OCI-LY3 (cell line): ENCODE measurements around the gene SLC9C2.
A peak's percentile ranks its signal among the peaks of the same experiment; 100 is the strongest.

Source experiments
- H2AFZ ChIP-seq: fragments of 200-600, 300-600 bp; shearing (Covaris generic); 2 replicates; pipeline ENCODE4 v1.6.0; 2014; ENCODE audit warnings: antibody characterized with exemption, low read depth, low read length
- H3K27ac ChIP-seq: fragments of 200-600, 300-600 bp; sonication (generic); 2 replicates; pipeline ENCODE4 v1.5.1; 2014; ENCODE audit warnings: mild to moderate bottlenecking, low read length, moderate library complexity, mixed read lengths
- H3K27me3 ChIP-seq: fragments of 200-600, 300-600 bp; sonication (generic); 2 replicates; pipeline ENCODE4 v1.6.1; 2014; ENCODE audit warnings: low read depth, low read length, mixed read lengths
- H3K36me3 ChIP-seq: fragments of 200-600, 300-600 bp; sonication (generic); replicated peaks from 2 replicates; pipeline ENCODE3; 2014; ENCODE audit warnings: low read depth, low read length, mixed read lengths
- H3K4me1 ChIP-seq: fragments of 300-600, 200-600 bp; sonication (generic); 2 replicates; pipeline ENCODE4 v1.6.1; 2014; ENCODE audit warnings: low read length, mixed read lengths
- H3K4me2 ChIP-seq: fragments of 200-600, 300-600 bp; sonication (generic); 2 replicates; pipeline ENCODE4 v1.6.1; 2014; ENCODE audit warnings: low read length, mixed read lengths
- H3K4me3 ChIP-seq: fragments of 300-600, 200-600 bp; sonication (generic); 2 replicates; pipeline ENCODE4 v1.5.1; 2014; ENCODE audit warnings: antibody characterized with exemption, mild to moderate bottlenecking, low read length, moderate library complexity
- H3K79me2 ChIP-seq: fragments of 300-600, 200-600 bp; shearing (Covaris generic); 2 replicates; pipeline ENCODE4 v1.6.1; 2014; ENCODE audit warnings: mild to moderate bottlenecking, low read length, mixed read lengths
- H3K9ac ChIP-seq: fragments of 300-600, 200-600 bp; shearing (Covaris generic); 2 replicates; pipeline ENCODE4 v1.6.0; 2014; ENCODE audit warnings: mild to moderate bottlenecking, low read length, moderate library complexity
- H3K9me3 ChIP-seq: fragments of 200-600, 300-600 bp; shearing (Covaris generic); 2 replicates; pipeline ENCODE4 v1.6.1; 2014; ENCODE audit warnings: low read length, mixed read lengths; ENCODE audit not compliant: insufficient read depth
- H4K20me1 ChIP-seq: fragments of 200-600, 300-600 bp; sonication (generic); 2 replicates; pipeline ENCODE4 v1.6.1; 2016; ENCODE audit warnings: low read length, mixed read lengths; ENCODE audit not compliant: insufficient read depth
- EZH2phosphoT487 ChIP-seq: fragments of 200-600 bp; shearing (Covaris generic); IDR thresholded peaks from 2 replicates; pipeline ENCODE4 v1.6.1; 2018; ENCODE audit warnings: antibody characterized with exemption, mixed run types, low read depth
- TF ChIP-seq, protein P1 (sequence below): fragments of 200-600, 300-600 bp; sonication (generic); IDR thresholded peaks from 2 replicates; pipeline ENCODE4 v1.5.1; 2014; ENCODE audit warnings: antibody characterized with exemption, low read length, low read depth

SLC9C2 gene

DNA sequence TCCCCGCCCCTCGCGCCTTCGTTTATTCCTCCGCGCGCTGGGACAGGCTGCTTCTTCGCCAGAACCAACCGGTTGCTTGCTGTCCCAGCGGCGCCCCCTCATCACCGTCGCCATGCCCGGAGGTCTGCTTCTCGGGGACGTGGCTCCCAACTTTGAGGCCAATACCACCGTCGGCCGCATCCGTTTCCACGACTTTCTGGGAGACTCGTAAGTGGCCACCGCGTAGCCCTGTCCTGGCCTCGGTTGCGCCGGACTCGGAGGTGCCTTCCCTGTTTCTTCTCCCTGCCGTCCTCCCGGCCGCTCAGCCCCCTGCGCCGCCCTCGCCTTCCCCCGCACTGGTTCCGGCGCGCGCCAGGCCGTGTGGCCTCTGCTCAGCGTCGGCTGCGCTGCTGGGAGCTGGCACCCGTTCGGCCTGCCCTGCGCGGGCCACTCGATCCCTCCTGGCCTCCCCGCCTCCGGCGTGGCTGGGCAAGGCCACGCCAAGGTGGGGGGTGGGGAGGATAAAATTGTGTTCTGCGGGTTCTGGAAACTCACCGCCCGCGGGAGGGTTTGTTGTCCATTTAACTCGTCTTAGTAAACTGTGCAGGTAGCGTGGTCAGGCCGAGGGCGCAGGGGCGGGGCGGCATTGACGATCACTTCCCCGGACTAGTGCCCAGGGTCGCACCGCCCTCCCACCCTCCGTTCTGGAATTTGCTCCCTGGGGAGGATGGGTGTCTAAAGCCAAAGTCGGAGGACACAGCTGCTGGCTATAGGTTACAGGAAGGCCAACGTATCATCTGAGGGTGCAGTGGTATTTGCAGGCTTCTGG lies 125.4 kb downstream of the SLC9C2 start, which contains the start of gene PRDX6:
PRDX6 (plus strand) TSS at position 50 of the 808 bp plus-strand sequence; CDS start at position 113, 63 bp downstream.
- H3K27me3 ChIP-seq: no peaks in the 10 kb centered on the region
- H2AFZ ChIP-seq: peak within 1 kb of the TSS; percentile 96
- H3K4me1 ChIP-seq: peaks cover 28% of the 10 kb centered on the region
- H3K4me2 ChIP-seq: peak within 1 kb of the TSS; percentile 94
- H3K9ac ChIP-seq: peak within 1 kb of the TSS; percentile 91
- H3K36me3 ChIP-seq: peaks cover 37% of the 10 kb centered on the region
- TF ChIP-seq, protein P1, sequence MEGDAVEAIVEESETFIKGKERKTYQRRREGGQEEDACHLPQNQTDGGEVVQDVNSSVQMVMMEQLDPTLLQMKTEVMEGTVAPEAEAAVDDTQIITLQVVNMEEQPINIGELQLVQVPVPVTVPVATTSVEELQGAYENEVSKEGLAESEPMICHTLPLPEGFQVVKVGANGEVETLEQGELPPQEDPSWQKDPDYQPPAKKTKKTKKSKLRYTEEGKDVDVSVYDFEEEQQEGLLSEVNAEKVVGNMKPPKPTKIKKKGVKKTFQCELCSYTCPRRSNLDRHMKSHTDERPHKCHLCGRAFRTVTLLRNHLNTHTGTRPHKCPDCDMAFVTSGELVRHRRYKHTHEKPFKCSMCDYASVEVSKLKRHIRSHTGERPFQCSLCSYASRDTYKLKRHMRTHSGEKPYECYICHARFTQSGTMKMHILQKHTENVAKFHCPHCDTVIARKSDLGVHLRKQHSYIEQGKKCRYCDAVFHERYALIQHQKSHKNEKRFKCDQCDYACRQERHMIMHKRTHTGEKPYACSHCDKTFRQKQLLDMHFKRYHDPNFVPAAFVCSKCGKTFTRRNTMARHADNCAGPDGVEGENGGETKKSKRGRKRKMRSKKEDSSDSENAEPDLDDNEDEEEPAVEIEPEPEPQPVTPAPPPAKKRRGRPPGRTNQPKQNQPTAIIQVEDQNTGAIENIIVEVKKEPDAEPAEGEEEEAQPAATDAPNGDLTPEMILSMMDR: no peak; the same call in 1 of the 2 replicates
- TF ChIP-seq EZH2phosphoT487: no peak
- H3K4me3 ChIP-seq: peak within 1 kb of the TSS; percentile 94
- H3K27ac ChIP-seq: peak within 1 kb of the TSS; percentile 50
- no peaks in the 10 kb centered on the region for H3K9me3 ChIP-seq
- H3K79me2 ChIP-seq: peaks cover 35% of the 10 kb centered on the region
- peaks cover 20% of the 10 kb centered on the region for H4K20me1 ChIP-seq

DNA sequence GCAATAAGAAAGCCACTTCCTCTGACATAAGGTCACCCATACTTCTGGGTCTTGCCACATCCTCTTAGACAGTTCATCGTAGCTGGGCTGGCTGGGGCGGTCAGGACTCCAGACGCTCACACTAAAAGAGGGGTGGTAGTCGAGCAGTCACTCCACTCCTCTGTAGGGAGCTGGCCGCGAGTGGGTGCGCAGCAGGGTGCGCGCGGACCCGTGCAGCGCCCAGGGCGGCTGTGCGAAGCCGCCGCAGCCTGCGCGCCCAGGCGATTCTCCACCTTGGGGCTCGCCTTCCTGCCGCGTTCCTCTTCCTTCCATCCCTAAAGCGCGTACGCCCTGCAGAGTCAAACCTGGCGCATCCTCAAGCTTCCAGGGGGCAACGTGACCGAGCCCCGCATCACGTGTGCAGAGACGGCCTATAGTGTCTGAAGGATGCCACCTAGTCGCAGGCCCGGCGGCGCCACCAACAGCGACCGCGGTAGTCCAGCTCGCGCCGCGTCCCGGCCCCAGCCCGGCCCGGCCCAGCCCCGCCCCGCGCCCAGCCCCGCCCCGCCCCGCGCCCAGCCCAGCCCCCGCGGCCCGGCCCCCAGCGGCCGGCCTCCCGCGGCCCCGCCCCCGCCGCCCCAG lies 126.1 kb downstream of the SLC9C2 start:
- peak overlapping the region; percentile 96 for H2AFZ ChIP-seq
- peak overlapping the region; percentile 50 for H3K27ac ChIP-seq
- H3K4me1 ChIP-seq: peaks cover 25% of the 10 kb centered on the region
- no peaks in the 10 kb centered on the region for H3K9me3 ChIP-seq
- no peaks in the 10 kb centered on the region for H3K27me3 ChIP-seq
- peaks cover 35% of the 10 kb centered on the region for H3K79me2 ChIP-seq
- H3K4me2 ChIP-seq: peak overlapping the region; percentile 87
- peak overlapping the region; percentile 94 for H3K4me3 ChIP-seq
- H3K36me3 ChIP-seq: peaks cover 35% of the 10 kb centered on the region
- TF ChIP-seq, protein P1: no peak; the same call in 1 of the 2 replicates
- no peak for TF ChIP-seq EZH2phosphoT487
- H4K20me1 ChIP-seq: peaks cover 20% of the 10 kb centered on the region
- H3K9ac ChIP-seq: peak overlapping the region; percentile 82

GRCh38 chr1:173476197-173476664 lies 126.6 kb downstream of the SLC9C2 start:
- peak overlapping the region; percentile 85 for H3K4me3 ChIP-seq
- peaks cover 35% of the 10 kb centered on the region for H3K79me2 ChIP-seq
- H3K27ac ChIP-seq: peak overlapping the region; percentile 50; the same call in 1 of the 2 replicates
- peak overlapping the region; percentile 87 for H3K4me2 ChIP-seq
- peak overlapping the region; percentile 96 for H2AFZ ChIP-seq
- peaks cover 25% of the 10 kb centered on the region for H3K4me1 ChIP-seq
- H3K27me3 ChIP-seq: no peaks in the 10 kb centered on the region
- no peak for TF ChIP-seq EZH2phosphoT487
- TF ChIP-seq, protein P1: no peak
- peak overlapping the region; percentile 82 for H3K9ac ChIP-seq
- H3K9me3 ChIP-seq: no peaks in the 10 kb centered on the region
- H3K36me3 ChIP-seq: peaks cover 30% of the 10 kb centered on the region
- H4K20me1 ChIP-seq: peaks cover 20% of the 10 kb centered on the region
